ACC112 (cell line): ENCODE results near the gene RB1.
"Not testable (repeated sequence)": the region's sequence is repeated elsewhere in the genome, so short reads cannot be mapped to it uniquely, and the experiment has no call there.

Source experiments
- H2AFZ ChIP-seq: fragments of 200-600 bp; sonication (generic); one replicate; pipeline ENCODE4 v1.6.0; 2017; ENCODE audit warnings: antibody characterized with exemption, low read length; ENCODE audit not compliant: unreplicated experiment
- H3K27ac ChIP-seq: fragments of 200-600 bp; sonication (generic); 2 replicates; pipeline ENCODE4 v1.5.1; 2014; ENCODE audit warnings: low read depth, mild to moderate bottlenecking, antibody characterized with exemption, low read length, moderate library complexity
- H3K27me3 ChIP-seq: fragments of 200-600 bp; sonication (generic); 2 replicates; pipeline ENCODE4 v1.6.1; 2014; ENCODE audit warnings: mild to moderate bottlenecking, antibody characterized with exemption, low read length, moderate library complexity, mixed read lengths; ENCODE audit not compliant: insufficient read depth
- H3K36me3 ChIP-seq: fragments of 200-600 bp; sonication (generic); 2 replicates; pipeline ENCODE4 v1.6.1; 2016; ENCODE audit warnings: mild to moderate bottlenecking, antibody characterized with exemption, low read length, moderate library complexity, mixed read lengths; ENCODE audit not compliant: insufficient read depth
- H3K4me1 ChIP-seq: fragments of 200-600 bp; sonication (generic); one replicate; pipeline ENCODE4 v1.6.1; 2016; ENCODE audit warnings: low read length, mixed read lengths; ENCODE audit not compliant: insufficient read depth, unreplicated experiment, control insufficient read depth
- H3K4me3 ChIP-seq: fragments of 200-600 bp; sonication (generic); 2 replicates; pipeline ENCODE4 v1.5.1; 2014; ENCODE audit warnings: mild to moderate bottlenecking, low read depth, low read length
- H3K79me2 ChIP-seq: fragments of 200-600 bp; sonication (generic); one replicate; pipeline ENCODE4 v1.6.0; 2016; ENCODE audit warnings: low read length; ENCODE audit not compliant: control insufficient read depth, unreplicated experiment, insufficient read depth

Gene RB1

DNA sequence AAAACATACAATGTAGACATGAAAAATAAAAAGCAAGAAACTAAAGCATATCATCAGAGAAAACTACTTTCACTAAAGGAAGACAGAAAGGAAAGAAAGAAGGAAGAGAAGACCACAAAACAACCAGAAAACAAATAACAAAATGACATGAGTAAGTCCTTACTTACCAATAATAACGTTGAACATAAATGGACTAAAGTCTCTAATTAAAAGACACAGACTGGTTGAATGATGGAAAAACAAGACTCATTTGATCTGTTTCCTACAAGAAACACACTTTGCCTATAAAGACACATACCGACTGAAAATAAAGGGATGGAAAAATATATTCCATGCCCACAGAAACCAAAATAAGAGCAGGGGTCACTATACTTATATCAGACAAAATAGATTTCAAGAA, 46.0 kb downstream of the RB1 start:
- no peaks in the 10 kb centered on the region for H3K79me2 ChIP-seq

DNA sequence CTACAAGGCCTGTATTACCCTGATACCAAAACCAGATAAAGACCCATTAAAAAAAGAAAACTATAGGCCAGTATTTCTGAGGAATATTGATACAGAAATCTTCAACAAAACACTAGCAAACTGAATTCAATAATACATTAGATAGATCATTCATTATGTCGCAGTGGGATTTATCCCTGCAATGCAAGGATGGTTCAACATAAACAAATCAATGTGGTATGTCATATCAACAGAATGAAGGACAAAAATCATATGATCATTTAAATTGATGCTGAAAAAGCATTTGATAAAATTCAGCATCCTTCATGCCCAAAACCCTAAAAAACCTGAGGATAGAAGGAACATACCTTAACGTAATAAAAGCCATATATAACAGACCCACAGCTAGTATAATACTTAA, 50.0 kb downstream of the RB1 start:
- no peak overlapping the region for H3K27ac ChIP-seq
- H3K36me3 ChIP-seq: peaks cover 63% of the 10 kb centered on the region

More for the DNA sequence above, 46.0 kb downstream of the RB1 start:
- Histone ChIP-seq H3K36me3 (peaks cover 74% of the 10 kb centered on the region), H3K4me3 (no peak overlapping the region), H3K27ac (no peak overlapping the region), H2AFZ (no peak overlapping the region), H3K27me3 (no peaks in the 10 kb centered on the region), H3K4me1 (no peaks in the 10 kb centered on the region)

DNA sequence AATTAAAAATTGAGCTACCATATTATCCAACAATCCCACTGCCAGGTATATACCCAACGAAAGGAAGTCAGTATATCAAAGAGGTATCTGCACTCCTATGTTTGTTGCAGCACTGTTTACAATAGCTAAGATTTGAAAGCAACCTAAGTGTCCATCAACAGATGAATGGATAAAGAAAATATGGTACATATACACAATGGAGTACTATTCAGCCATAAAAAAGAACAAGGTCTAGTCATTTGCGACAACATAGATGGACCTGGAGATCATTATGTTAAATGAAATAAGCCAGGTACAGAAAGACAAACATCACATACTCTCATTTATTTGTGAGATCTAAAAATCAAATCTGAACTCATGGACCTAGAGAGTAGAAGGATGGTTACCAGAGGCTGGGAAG, 52.0 kb downstream of the RB1 start:
- not testable (repeated sequence) for H2AFZ ChIP-seq, H3K4me3 ChIP-seq, H3K27me3 ChIP-seq, H3K79me2 ChIP-seq, H3K4me1 ChIP-seq, H3K27ac ChIP-seq
- H3K36me3 ChIP-seq: peaks cover 51% of the 10 kb centered on the region

More for the DNA sequence above, 50.0 kb downstream of the RB1 start:
- Histone ChIP-seq H2AFZ (no peak overlapping the region), H3K4me3 (no peak overlapping the region), H3K79me2 (no peaks in the 10 kb centered on the region), H3K27me3 (no peaks in the 10 kb centered on the region), H3K4me1 (no peaks in the 10 kb centered on the region)

DNA sequence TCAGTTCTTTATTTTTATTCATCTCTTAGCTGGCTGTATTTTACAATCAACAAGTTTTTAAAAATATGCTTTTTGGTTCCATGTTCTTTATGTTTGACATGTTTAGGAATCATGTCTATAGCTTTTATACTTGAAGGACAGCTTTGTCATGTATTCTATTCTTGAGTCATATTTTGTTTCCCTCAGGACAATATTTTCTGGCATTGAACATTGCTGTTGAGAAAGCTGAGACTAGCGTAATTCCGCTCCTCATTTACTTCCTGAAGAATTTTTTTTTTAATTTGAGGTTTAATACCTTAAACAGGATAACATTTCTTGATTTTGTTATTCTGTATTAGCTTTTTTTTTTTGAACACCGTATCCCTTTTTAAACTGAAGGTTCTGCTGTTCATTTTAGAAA, 53.2 kb downstream of the RB1 start:
- Histone ChIP-seq H3K36me3 (peaks cover 41% of the 10 kb centered on the region), H3K4me3 (no peak overlapping the region), H2AFZ (no peak overlapping the region), H3K27me3 (no peaks in the 10 kb centered on the region), H3K4me1 (no peaks in the 10 kb centered on the region), H3K27ac (no peak overlapping the region), H3K79me2 (no peaks in the 10 kb centered on the region)

DNA sequence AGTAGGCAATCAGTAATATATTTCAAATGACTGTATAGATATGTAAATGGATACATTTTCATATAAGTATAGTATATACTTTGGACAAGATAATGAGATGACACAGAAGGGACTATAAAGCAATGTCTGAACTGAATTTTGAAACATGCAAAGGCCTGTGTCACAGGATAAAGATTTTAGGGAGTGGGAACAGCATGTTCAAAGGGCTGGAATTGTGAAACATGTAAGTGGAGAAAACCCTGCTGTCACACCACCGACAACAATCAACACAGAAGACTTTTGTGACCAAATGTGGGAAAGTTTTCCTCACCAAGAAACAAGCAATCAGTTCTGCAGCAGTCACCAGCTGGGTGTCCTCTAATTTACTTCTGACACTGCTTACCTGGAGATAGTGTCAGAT, 66.4 kb downstream of the RB1 start:
- Histone ChIP-seq H3K4me3 (no peak overlapping the region), H3K27me3 (no peaks in the 10 kb centered on the region), H3K27ac (no peak overlapping the region), H3K79me2 (no peaks in the 10 kb centered on the region), H3K4me1 (no peaks in the 10 kb centered on the region), H2AFZ (no peak overlapping the region), H3K36me3 (peaks cover 20% of the 10 kb centered on the region)

DNA sequence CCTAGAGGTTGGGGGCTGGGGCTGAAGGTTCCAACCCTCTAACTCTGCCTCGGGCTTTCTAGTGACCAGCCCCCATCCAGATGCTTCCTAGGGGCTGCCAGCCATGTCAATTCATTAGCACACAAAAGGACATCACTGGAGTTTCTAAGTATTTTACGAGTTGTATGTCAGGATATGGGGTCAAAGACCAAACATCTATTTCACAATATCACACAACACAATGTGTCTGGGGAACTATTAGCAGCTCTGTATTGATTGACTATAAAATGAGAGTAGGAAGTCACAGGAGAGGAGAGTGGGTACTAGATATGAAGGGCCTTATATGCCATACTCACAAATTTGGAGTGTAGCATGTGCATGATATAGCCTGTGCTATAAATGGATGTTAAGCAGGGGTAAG, 67.3 kb downstream of the RB1 start:
- no peaks in the 10 kb centered on the region for H3K79me2 ChIP-seq
- H3K36me3 ChIP-seq: peaks cover 22% of the 10 kb centered on the region
- H2AFZ ChIP-seq: no peak overlapping the region
- no peaks in the 10 kb centered on the region for H3K4me1 ChIP-seq
- H3K4me3 ChIP-seq: no peak overlapping the region
- H3K27ac ChIP-seq: no peak overlapping the region
- no peaks in the 10 kb centered on the region for H3K27me3 ChIP-seq

DNA sequence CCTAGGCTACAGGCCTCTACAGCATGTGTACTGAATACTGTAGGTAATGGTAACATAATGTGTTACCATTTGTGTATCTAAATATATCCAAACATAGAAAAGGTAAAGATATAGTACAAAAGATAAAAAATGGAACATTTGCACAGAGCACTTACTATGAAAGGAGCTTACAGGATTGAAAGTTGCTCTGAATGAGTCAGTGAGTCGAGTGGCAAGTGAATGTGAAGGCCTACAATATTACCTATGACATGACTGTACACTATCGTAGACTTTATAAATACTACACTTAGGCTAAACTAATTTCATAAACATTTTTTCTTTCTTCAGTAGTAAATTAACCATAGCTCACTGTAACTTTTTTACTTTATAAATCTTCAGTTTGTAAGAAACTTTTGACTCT, 74.3 kb downstream of the RB1 start:
- Histone ChIP-seq H3K4me1 (no peaks in the 10 kb centered on the region), H2AFZ (no peak overlapping the region), H3K36me3 (peaks cover 51% of the 10 kb centered on the region), H3K4me3 (no peak overlapping the region), H3K27ac (no peak overlapping the region), H3K79me2 (no peaks in the 10 kb centered on the region), H3K27me3 (no peaks in the 10 kb centered on the region)

DNA sequence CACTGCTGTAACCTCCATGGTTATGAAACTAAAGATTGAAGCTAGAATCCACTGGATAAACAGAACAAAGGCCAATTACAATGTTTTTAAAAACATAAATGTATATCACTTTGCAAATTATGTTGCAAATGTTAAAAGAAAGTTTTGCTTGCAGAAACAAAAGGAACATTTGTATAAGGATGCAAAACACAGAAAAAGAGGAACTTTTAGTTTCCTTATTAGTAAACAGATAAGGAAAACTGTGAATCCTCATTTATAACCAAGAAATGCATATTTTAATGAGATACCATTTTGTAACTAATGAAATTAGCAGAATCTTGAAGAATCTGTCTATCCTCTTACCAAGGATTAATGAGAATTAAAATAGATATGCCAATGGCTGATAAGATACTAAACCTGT, 77.0 kb downstream of the RB1 start:
- Histone ChIP-seq H2AFZ (no peak overlapping the region), H3K79me2 (no peaks in the 10 kb centered on the region), H3K36me3 (peaks cover 32% of the 10 kb centered on the region), H3K27ac (no peak overlapping the region), H3K4me3 (no peak overlapping the region), H3K27me3 (no peaks in the 10 kb centered on the region), H3K4me1 (no peaks in the 10 kb centered on the region)

DNA sequence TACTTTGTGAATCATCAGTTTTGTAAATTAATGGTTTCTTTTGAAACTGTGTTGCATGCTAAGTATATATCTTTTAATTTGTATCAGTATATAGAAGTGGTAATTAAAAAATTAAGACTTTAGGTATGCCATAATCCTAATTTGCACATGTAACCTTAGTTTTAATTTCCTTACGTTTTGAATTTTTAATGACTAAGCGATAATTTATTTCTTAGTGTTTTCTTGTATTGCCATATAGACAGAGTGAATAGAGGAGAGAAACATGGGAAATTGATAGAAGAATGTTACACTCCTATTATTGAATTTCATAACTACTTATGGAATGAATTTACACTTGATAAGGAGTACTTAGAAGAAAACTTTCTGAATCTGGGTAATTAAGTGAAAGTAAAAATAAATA, 79.8 kb downstream of the RB1 start:
- no peaks in the 10 kb centered on the region for H3K27me3 ChIP-seq
- H3K27ac ChIP-seq: no peak overlapping the region
- H3K79me2 ChIP-seq: no peaks in the 10 kb centered on the region
- H3K4me1 ChIP-seq: no peaks in the 10 kb centered on the region
- no peak overlapping the region for H3K4me3 ChIP-seq
- peaks cover 20% of the 10 kb centered on the region for H3K36me3 ChIP-seq
- no peak overlapping the region for H2AFZ ChIP-seq

DNA sequence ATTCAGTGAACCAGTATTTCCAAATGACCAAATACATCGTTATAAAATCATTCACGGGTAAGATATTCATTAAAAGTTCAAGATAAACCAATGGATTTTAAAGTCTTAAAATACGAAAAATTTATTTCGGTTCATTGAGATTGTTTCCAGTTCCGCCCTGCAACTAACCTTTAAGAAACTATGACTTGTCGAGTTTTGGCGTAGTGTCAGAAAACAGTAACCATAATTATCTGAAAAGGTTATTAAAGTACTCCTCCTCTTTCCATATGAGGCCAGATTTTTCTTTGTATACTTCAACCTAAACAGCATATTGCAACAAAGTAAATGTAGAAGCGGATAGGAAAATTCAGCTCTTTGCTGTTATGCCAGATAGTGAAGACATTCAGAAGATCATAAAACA, 83.3 kb downstream of the RB1 start:
- H3K36me3 ChIP-seq: no peaks in the 10 kb centered on the region; the same call in 1 of the 2 replicates

DNA sequence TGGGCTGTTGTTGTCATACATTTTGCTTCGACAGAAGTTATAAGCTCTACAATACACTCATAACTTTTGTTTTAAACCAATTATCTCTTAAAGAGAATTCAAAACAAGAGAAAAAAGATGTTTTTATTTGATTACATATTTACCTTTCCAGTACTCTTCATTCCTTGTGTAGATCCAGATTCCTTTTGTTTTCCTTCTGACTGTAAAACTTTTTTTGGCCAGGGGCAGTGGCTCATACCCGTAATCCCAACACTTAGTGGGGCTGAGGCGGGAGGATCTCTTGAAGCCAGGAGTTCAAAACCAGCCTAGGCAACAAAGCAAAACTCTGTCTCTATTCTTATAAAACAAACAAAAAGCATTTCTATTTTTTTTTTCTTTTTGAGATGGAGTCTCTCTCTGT, 87.7 kb downstream of the RB1 start:
- Histone ChIP-seq H3K4me3 (no peak overlapping the region), H3K4me1 (no peaks in the 10 kb centered on the region), H3K27me3 (no peaks in the 10 kb centered on the region), H2AFZ (no peak overlapping the region), H3K36me3 (peaks cover 12% of the 10 kb centered on the region), H3K27ac (no peak overlapping the region), H3K79me2 (no peaks in the 10 kb centered on the region)

More for the DNA sequence above, 83.3 kb downstream of the RB1 start:
- no peaks in the 10 kb centered on the region for H3K27me3 ChIP-seq
- no peak overlapping the region for H3K27ac ChIP-seq
- H3K4me1 ChIP-seq: no peaks in the 10 kb centered on the region
- H3K4me3 ChIP-seq: no peak overlapping the region
- H2AFZ ChIP-seq: no peak overlapping the region
- H3K79me2 ChIP-seq: no peaks in the 10 kb centered on the region
